ENCODE measurements around the gene ERC1. TPM values are rescaled to one million over a fixed set of nuclear protein-coding genes. Genes with fewer than 3 reads are reported as not detected.

The ERC1 gene
- total RNA-seq, 6 experiments from 2014 or later, result 44.1 to 48.9 (median 47.9) TPM

DNA sequence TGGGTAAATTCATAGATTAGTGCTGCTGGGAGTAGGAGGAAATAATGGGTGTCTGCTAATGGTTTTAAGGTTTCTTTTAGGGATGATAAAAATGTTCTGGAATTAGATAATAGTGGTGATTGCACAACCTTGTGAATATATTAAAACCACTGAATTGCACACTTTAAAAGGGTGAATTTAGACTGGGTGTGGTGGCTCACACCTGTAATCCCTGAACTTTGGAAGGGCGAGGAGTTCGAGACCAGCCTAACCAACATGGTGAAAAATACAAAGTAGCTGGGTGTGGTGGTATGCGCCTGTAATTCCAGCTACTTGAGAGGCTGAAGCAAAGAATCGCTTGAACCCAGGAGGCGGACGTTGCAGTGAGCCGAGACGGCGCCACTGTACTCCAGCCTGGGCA, 42.8 kb upstream of the ERC1 start:
- H3K9me3 Mint-ChIP-seq, result peaks cover 4% of the 10 kb centered on the region; the same call in 1 of the 2 replicates

DNA sequence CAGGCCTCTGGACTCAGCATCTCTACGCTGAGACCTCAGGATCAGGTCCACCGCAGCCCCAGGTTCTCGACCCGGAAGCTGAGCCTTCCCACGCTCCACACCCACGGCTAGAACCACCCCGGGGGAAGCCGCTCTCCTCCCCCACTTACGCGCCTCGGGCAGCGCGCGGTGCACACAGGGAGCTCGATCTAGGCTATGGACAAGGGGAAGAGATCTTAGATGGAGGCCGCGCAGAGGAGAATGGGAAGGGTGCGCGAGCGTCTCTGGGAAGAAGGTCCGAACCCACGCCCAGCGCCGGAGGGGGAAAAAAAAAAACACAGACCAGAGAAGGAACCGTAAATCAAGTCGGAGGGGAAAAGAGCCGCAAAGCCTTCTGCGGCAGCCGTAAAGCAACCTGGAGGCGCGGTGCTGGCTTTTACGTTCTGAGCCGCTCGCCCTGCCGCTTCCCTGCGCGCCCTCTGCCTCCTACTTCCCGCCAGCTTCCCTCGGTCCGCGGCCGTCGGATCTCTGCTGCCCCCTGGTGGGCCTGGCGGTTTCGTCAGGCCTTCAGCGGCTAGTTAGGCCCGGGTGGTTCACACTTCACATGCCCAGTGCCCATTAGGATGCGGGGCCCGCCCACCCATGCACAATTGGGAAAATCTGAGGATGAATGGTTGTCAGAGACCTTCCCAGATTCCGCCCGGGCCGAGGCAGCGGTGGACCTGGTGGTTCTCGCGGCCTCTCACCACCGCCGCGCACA, 41.4 kb upstream of the ERC1 start, which contains the start of gene RAD52:
Gene RAD52 (minus strand): TSS at position 242 of the 739 bp plus-strand sequence. CDS start 16,636 bp downstream, outside the sequence.
- peaks cover 44% of the 10 kb centered on the region for H3K4me1 Mint-ChIP-seq (ENCODE audit: low read depth)
- peaks cover 4% of the 10 kb centered on the region; the same call in 1 of the 2 replicates for H3K9me3 Mint-ChIP-seq
- H3K27ac Mint-ChIP-seq, result peak within 1 kb of the TSS; percentile 97
- TF ChIP-seq, protein P1, sequence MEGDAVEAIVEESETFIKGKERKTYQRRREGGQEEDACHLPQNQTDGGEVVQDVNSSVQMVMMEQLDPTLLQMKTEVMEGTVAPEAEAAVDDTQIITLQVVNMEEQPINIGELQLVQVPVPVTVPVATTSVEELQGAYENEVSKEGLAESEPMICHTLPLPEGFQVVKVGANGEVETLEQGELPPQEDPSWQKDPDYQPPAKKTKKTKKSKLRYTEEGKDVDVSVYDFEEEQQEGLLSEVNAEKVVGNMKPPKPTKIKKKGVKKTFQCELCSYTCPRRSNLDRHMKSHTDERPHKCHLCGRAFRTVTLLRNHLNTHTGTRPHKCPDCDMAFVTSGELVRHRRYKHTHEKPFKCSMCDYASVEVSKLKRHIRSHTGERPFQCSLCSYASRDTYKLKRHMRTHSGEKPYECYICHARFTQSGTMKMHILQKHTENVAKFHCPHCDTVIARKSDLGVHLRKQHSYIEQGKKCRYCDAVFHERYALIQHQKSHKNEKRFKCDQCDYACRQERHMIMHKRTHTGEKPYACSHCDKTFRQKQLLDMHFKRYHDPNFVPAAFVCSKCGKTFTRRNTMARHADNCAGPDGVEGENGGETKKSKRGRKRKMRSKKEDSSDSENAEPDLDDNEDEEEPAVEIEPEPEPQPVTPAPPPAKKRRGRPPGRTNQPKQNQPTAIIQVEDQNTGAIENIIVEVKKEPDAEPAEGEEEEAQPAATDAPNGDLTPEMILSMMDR (IDR thresholded peaks at IDR 0.05), result peak; percentile 97
- H3K4me3 Mint-ChIP-seq, result peak within 1 kb of the TSS; percentile 100
- peaks cover 20% of the 10 kb centered on the region for H3K36me3 Mint-ChIP-seq (ENCODE audit: low read depth)
- peaks cover 6% of the 10 kb centered on the region; the same call in 1 of the 2 replicates for H3K27me3 Mint-ChIP-seq (ENCODE audit: insufficient read depth)
- peak; percentile 98 for DNase-seq

More for the DNA sequence above, 42.8 kb upstream of the ERC1 start:
- TF ChIP-seq, protein P1 (IDR thresholded peaks at IDR 0.05), result no peak
- peak overlapping the region; percentile 31 for H3K27ac Mint-ChIP-seq
- peaks cover 6% of the 10 kb centered on the region; the same call in 1 of the 2 replicates for H3K27me3 Mint-ChIP-seq (ENCODE audit: insufficient read depth)
- peak overlapping the region; percentile 100 for H3K4me3 Mint-ChIP-seq
- H3K36me3 Mint-ChIP-seq (ENCODE audit: low read depth), result peaks cover 20% of the 10 kb centered on the region
- DNase-seq, result no peak
- peaks cover 31% of the 10 kb centered on the region for H3K4me1 Mint-ChIP-seq (ENCODE audit: low read depth)

DNA sequence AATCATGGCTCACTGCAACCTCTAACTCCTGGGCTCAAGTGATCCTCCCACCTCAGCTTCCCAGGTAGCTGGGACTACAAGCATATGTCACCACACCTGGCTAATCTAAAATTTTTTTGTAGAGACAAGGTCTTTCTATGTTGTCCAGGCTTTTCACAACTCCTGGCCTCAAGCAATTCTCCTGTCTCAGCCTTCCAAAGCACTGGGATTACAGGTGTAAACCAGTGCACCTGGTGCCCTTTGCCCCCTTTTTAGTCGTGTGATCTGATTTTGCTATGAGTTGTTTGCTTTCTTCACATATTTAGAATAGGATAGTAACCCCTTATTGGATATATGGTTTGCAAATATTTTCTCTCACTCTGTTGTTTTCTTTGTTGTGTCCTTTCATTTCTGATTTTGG, 39.8 kb upstream of the ERC1 start:
- no peak for DNase-seq
- peaks cover 44% of the 10 kb centered on the region for H3K4me1 Mint-ChIP-seq (ENCODE audit: low read depth)
- H3K9me3 Mint-ChIP-seq, result peaks cover 4% of the 10 kb centered on the region; the same call in 1 of the 2 replicates
- H3K36me3 Mint-ChIP-seq (ENCODE audit: low read depth), result peaks cover 20% of the 10 kb centered on the region
- TF ChIP-seq, protein P1 (IDR thresholded peaks at IDR 0.05), result no peak
- H3K27ac Mint-ChIP-seq, result no peak overlapping the region
- H3K4me3 Mint-ChIP-seq, result no peak overlapping the region
- H3K27me3 Mint-ChIP-seq (ENCODE audit: insufficient read depth), result peaks cover 6% of the 10 kb centered on the region; the same call in 1 of the 2 replicates

DNA sequence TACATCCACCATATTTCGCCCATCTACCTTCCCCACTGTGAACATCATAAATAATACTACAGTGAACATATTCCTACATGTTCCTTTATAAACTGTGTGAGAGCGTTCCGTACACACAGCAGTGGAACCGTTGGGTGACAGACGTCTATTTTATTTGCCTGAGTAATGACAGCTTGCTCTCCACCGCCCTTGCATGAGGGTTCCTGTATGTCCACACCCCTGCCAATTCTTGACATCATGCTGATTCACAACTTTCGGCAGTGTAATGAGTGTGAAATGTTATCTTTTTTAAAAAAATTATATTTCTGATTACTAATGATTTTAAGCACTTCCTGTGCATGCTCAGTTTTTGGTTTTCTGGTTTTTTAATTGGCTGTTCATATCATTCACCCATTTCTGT, 37.2 kb upstream of the ERC1 start:
- Mint-ChIP-seq H3K4me1 (ENCODE audit: low read depth) (peaks cover 26% of the 10 kb centered on the region), H3K36me3 (ENCODE audit: low read depth) (peaks cover 6% of the 10 kb centered on the region), H3K27me3 (ENCODE audit: insufficient read depth) (peaks cover 5% of the 10 kb centered on the region; the same call in 1 of the 2 replicates), H3K27ac (peak overlapping the region; percentile 74), H3K9me3 (peaks cover 3% of the 10 kb centered on the region; the same call in 1 of the 2 replicates), H3K4me3 (peak overlapping the region; percentile 20)
- TF ChIP-seq, protein P1 (IDR thresholded peaks at IDR 0.05), result no peak
- DNase-seq, result peak; percentile 50

DNA sequence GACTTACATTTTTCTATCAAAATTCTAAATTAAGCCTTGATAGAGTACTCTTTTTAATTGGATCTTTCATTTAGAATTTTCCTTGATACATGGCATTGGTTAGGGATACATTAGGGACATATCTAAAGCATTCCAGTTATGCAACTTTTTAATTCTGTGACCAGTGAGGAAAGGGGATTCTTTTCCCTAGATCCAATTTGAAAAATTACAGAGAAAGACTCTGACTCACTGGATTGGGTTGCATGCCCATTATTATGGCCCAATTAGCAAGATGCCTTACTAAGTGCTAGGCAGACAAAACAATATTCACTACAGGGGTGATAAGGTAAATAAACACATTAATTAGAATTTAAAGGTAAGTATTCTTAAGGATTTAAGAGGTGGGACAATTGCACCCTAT, 36.3 kb upstream of the ERC1 start:
- Mint-ChIP-seq H3K27me3 (ENCODE audit: insufficient read depth) (no peaks in the 10 kb centered on the region; the same call in 1 of the 2 replicates), H3K9me3 (no peaks in the 10 kb centered on the region), H3K27ac (no peak overlapping the region), H3K4me3 (no peak overlapping the region), H3K36me3 (ENCODE audit: low read depth) (no peaks in the 10 kb centered on the region), H3K4me1 (ENCODE audit: low read depth) (peaks cover 21% of the 10 kb centered on the region)
- TF ChIP-seq, protein P1 (IDR thresholded peaks at IDR 0.05), result no peak
- DNase-seq, result no peak

Data from HFFc6 (cell line).